BJ (cell line): ENCODE results near the gene AAGAB. TPM values are rescaled to one million over a fixed set of nuclear protein-coding genes. Genes with fewer than 3 reads are reported as not detected.

Experiments
- CTCF ChIA-PET: fragments of 350-600 bp; formaldehyde crosslinking; extraction: SDS; loops from one replicate; lab custom pipeline; 2021; ENCODE audit warnings: antibody characterized with exemption, inconsistent platforms; lab: Yijun Ruan, JAX
- POLR2A ChIA-PET: fragments of 300-600 bp; sonication (Branson Sonifier 250); formaldehyde crosslinking; extraction: SDS; loops from one replicate; lab custom pipeline; 2021; ENCODE audit warnings: antibody characterized with exemption; lab: Charles Lee
- DNase-seq: peaks from one replicate; pipeline ENCODE4 v3.0.0-alpha.2; 2011; ENCODE audit warnings: low read depth
- H3K27me3 ChIP-seq: 2 replicates; pipeline ENCODE4 v1.6.0; 2011; ENCODE audit warnings: low read length; ENCODE audit not compliant: control insufficient read depth, insufficient read depth
- H3K36me3 ChIP-seq: 2 replicates; pipeline ENCODE4 v1.5.1; 2011; ENCODE audit warnings: low read length; ENCODE audit not compliant: control insufficient read depth, insufficient read depth
- H3K4me3 ChIP-seq: 2 replicates; pipeline ENCODE4 v1.5.1; 2011; ENCODE audit warnings: low read depth, mild to moderate bottlenecking, control low read depth, low read length
- polyA plus RNA-seq: library from polyadenylated mRNA; depleted of rRNA; stranded (reverse); fragments of >200 nt; gene quantifications from 2 replicates; pipeline ENCODE4 v1.2.3, GENCODE V29; 2011
- TF ChIP-seq, protein P1 (sequence below): IDR thresholded peaks from 2 replicates; pipeline ENCODE4 v1.5.1; 2011; ENCODE audit warnings: low read depth, mild to moderate bottlenecking, control low read depth, inconsistent platforms, low read length, moderate library complexity; ENCODE audit not compliant: insufficient read depth

Gene AAGAB
- polyA plus RNA-seq, 1 experiment: 28.4 TPM

GRCh38 chr15:67163180-67163579 is 91.3 kb downstream of the AAGAB start:
- CTCF ChIA-PET: no interaction called here
- Histone ChIP-seq H3K4me3 (no peak overlapping the region), H3K36me3 (peaks cover 29% of the 10 kb centered on the region), H3K27me3 (no peaks in the 10 kb centered on the region)
- TF ChIP-seq, protein P1, sequence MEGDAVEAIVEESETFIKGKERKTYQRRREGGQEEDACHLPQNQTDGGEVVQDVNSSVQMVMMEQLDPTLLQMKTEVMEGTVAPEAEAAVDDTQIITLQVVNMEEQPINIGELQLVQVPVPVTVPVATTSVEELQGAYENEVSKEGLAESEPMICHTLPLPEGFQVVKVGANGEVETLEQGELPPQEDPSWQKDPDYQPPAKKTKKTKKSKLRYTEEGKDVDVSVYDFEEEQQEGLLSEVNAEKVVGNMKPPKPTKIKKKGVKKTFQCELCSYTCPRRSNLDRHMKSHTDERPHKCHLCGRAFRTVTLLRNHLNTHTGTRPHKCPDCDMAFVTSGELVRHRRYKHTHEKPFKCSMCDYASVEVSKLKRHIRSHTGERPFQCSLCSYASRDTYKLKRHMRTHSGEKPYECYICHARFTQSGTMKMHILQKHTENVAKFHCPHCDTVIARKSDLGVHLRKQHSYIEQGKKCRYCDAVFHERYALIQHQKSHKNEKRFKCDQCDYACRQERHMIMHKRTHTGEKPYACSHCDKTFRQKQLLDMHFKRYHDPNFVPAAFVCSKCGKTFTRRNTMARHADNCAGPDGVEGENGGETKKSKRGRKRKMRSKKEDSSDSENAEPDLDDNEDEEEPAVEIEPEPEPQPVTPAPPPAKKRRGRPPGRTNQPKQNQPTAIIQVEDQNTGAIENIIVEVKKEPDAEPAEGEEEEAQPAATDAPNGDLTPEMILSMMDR: no peak
- POLR2A ChIA-PET: no interaction called here
- DNase-seq: no peak

GRCh38 chr15:67161881-67162280 is 92.6 kb downstream of the AAGAB start:
- ChIA-PET POLR2A (no interaction called here), CTCF (interaction anchor here (1.3 kb wide), 1 partner anchor 15 kb away, joined by 3 read pairs; no protein-coding TSS in a partner anchor)
- DNase-seq: no peak
- peaks cover 20% of the 10 kb centered on the region for H3K36me3 ChIP-seq
- TF ChIP-seq, protein P1: no peak
- H3K27me3 ChIP-seq: no peaks in the 10 kb centered on the region
- H3K4me3 ChIP-seq: no peak overlapping the region

- CTCF ChIA-PET: interaction anchor here (1.3 kb wide), 1 partner anchor 14 kb away, joined by 3 read pairs; no protein-coding TSS in a partner anchor
- H3K27me3 ChIP-seq: no peaks in the 10 kb centered on the region
- H3K36me3 ChIP-seq: peaks cover 16% of the 10 kb centered on the region
- no peak overlapping the region for H3K4me3 ChIP-seq
- TF ChIP-seq, protein P1: no peak
- DNase-seq: no peak
- POLR2A ChIA-PET: interaction anchor here (0.6 kb wide), 1 partner anchor 200 kb away, joined by 4 read pairs; no protein-coding TSS in a partner anchor
Measured at GRCh38 chr15:67161412-67161811, 93.0 kb downstream of the AAGAB start.

DNA sequence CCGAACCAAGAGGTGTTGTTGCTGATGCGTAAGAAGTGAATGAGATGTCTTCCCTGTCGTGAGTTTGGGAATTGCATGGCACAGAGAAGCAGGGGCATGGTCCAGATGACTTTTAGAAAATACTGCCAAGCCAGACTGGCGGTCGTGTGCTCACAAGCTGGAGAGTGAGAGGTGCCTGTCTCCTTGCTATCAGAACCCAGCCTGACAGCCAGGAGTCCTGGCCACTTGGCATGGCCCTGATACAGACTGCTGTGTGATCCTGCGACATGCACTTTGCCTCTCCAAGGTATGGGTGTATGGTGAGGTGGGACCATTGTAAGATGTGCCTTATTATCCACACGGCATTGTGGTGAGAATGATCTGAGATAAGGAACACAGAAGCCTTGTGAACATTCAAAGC is 96.1 kb downstream of the AAGAB start:
- no peaks in the 10 kb centered on the region for H3K27me3 ChIP-seq
- ChIA-PET POLR2A (no interaction called here), CTCF (no interaction called here)
- TF ChIP-seq, protein P1: no peak
- H3K36me3 ChIP-seq: peaks cover 2% of the 10 kb centered on the region
- no peak for DNase-seq
- no peak overlapping the region for H3K4me3 ChIP-seq

GRCh38 chr15:67157521-67158252 is 96.8 kb downstream of the AAGAB start:
- ChIA-PET POLR2A (no interaction called here), CTCF (no interaction called here)
- Histone ChIP-seq H3K4me3 (no peak overlapping the region), H3K36me3 (peaks cover 2% of the 10 kb centered on the region), H3K27me3 (no peaks in the 10 kb centered on the region)
- no peak for DNase-seq
- TF ChIP-seq, protein P1: no peak
